GM18505 (cell line): ENCODE measurements around the gene TXN.

Experiments used
- ATAC-seq: cut with Tn5 transposase; IDR thresholded peaks from one replicate; pipeline ENCODE4 v1.9.1; 2021; ENCODE audit not compliant: unreplicated experiment
- POLR2A ChIP-seq: IDR thresholded peaks from 4 replicates; pipeline ENCODE4 v1.6.1; 2011; ENCODE audit warnings: borderline replicate concordance; ENCODE audit not compliant: insufficient read depth, insufficient read length; ENCODE audit errors: extremely low read depth

TXN gene

DNA sequence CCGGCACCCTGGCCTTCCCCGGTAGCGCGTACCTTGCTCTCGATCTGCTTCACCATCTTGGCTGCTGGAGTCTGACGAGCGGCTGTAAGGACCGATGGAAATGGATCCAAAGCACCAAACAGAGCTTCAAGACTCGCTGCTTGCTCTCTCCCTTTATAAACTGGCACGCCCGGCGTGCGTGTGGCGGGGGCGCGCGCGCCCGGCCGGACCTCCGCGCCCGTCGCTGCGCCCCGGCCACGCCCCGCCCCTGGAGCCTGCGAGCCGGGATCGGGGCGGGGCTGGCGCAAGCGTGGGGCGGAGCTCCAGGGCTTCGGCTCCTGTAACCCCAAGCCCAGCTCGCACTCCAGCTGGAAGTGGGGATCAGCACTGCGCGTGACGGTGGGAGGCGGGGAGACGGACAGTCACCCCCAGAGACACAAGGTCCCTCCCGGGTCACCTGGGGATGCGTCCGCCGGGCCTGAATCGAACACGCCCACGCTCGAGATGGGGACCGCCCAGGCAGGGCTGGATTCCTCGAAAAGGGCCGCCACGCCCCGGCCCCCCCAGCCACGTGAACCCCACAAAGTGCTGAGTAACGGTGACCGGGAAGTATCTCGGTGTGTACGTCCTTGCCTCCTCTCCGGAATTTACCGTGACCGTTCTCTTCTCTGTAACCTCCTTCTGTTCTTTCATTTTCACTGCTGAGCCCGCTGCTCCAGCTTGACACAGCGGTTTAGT lies at the start of gene TXN:
Gene TXN (minus strand): TSS at position 128 of the 717 bp plus-strand sequence. CDS start 72 bp downstream, at position 56.
- ATAC-seq: peak; percentile 69
- TF ChIP-seq POLR2A: peak; percentile 98

DNA sequence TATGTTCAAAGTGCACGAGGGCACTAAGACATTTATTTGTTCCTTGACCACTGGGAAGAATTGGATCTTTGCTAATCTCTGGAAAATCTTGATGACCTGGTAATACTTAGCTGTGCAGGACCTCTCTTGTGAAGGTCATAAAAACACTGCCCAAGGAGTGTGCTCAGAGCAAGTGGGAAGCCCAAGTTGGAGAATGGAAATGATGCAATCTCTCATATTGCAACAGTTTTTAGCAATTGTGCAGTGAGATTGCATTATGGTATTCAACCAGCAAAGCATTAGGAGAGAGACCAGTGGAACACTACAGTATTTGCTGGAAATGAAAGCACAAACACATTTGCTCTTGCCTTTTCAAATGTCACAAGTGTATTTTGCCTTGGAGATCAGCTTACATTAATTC lies 46.8 kb upstream of the TXN start:
- no peak for TF ChIP-seq POLR2A
- no peak for ATAC-seq

DNA sequence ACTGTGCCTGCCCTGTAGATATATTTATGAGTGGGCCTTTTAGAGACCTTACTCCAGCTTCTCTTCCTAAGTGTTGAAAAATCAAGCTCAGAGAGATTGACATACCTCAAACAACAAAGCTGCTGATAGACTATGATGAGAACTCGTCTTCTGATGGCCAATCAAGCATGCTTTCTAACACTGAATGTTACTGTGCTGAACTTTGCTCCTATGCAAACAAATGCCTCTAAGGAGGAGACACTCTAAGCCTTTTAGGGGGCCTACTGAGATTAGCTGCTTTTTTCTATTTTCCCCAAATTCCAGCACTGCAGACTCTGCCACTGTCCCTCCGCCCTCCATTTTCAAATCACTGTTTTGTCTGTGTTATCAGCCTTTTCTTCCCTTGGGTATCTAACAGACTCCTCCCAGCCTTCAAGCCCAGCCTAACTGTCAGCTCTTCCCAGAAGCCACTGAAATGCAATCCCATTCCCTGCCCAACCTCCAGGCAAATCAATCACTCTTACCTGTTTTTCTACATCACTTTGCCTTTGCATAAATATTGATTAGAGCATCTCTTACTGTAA lies 41.8 kb upstream of the TXN start:
- TF ChIP-seq POLR2A: no peak
- ATAC-seq: no peak

DNA sequence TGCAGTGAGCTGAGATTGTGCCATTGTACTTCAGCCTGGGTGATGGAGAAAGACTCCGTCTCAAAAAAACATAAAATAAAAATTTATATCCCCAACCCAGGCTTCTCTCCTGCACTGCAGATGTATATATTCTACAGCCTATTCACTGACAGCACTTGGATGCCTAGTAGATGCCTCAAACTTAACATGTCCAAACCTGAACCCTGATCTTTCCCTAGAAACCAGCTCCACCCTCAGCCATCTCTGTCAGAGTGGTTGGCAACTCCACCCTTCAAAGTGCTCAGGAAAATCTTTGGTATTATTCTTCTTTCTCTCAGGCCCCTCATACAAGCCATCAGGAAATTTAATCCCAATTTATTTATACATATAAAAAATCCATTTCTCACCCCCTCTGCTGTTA lies 36.9 kb upstream of the TXN start:
- TF ChIP-seq POLR2A: no peak
- ATAC-seq: no peak

DNA sequence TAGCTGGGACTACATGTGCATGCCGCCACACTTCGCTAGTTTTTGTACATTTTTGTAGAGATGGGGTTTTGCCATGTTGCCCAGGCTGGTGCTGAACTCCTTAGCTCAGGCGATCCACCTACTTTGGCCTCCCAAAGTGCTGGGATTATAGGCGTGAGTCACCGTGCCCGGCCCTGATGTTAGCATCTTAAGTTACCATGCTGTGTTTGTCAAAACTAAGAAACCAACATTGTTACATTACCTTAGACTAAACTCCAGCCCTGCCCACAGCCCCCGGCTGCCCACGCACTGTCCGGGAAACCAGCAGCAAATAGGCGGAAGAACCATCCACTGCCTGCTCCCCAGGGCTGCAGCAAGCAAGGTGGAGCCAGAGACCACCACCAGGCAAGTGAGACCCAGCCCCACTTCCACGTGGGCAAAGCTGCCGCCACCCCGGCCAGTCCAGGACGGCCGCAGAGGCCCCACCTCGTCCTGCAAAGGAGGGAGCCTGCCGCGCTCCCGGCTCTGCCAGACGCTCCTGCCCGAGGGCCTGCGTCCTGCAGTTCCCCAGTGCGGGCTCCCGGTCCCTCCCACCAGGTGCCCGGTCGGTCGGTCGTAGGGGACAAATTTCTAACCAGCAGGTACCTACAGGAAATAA lies 35.7 kb upstream of the TXN start:
- no peak for ATAC-seq

DNA sequence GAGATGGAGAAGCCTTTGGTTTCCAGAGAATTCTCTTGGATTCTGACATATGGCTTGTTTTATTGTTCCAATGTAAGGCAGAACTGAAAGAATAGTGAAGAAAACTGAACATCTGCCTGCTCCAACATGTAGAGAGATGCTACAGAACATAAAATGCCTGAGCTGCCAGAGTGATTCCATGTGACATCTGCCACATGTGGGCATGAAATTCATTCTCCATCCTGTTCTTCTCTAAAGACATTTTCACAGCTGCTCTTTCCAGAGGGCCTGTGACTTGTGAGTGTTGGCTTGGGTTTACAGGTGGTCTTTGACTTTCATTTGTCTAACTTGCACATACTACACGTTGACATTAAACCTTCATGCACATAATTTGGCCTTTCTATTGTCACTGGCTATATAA lies 33.7 kb upstream of the TXN start:
- no peak for TF ChIP-seq POLR2A
- no peak for ATAC-seq

More for the DNA sequence above, 35.7 kb upstream of the TXN start:
- TF ChIP-seq POLR2A: no peak

DNA sequence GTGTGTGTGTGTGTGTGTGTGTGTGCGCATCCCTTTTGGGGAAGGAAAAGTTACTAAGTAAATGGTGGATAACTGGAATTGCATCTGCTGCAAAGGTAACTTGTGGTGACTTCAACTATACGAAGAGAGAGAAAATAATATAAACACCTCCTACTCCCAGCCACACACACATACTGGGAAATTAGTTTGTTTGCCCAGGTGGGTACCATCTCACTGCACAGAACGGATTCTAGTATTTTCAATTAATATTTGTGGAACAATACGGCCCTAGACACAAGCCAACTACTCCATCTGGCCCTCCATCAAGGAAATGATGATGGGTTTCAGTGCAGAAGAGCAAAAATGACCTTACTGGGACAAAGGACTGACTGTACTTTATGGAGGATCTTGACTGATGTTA lies 32.2 kb upstream of the TXN start:
- TF ChIP-seq POLR2A: no peak
- no peak for ATAC-seq

DNA sequence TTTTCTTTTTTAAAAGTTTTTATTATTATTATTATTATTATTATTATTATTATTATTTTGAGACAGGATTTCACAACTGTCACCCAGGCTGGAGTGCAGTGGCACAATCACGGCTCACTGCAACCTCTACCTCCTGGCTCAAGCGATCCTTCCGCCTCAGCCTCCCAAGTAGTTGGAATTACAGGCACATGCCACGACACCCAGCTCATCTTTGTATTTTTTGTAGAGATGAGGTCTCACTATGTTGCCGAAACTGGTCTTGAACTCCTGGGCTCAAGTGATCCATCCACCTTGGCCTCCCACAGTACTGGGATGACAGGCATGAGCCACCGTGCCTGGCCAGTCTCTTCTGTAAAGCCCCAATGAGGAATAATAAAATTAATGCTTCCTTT lies 31.0 kb upstream of the TXN start:
- no peak for TF ChIP-seq POLR2A
- ATAC-seq: no peak

DNA sequence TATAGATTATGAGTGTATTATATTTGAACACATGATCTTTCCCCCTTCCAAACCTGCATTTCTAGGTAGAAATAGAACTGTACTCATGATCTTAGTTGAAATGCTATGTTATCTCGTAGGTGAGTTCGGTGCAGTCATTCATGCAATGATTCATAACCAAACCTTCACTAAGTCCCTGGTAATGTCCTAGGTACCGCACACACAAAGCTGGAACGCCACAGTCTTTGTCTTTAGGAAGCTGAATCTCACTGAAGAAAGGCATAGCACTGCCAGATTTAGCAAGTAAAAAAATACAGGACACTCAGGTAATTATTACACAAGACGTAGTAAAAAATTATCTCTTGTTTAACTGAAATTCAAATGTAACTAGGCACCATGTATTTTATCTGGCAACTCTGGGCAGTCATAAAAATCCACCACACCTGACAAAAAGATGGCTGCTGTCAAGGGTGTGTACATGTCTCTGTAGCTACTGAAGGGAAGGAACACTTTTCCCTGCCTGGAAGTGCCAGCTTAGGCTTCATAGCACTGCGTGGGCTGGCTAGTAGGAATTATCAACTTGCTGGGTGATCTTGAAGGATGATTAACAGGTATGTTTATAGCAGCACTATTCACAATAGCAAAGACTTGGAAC lies 28.0 kb upstream of the TXN start:
- no peak for ATAC-seq
- TF ChIP-seq POLR2A: no peak

DNA sequence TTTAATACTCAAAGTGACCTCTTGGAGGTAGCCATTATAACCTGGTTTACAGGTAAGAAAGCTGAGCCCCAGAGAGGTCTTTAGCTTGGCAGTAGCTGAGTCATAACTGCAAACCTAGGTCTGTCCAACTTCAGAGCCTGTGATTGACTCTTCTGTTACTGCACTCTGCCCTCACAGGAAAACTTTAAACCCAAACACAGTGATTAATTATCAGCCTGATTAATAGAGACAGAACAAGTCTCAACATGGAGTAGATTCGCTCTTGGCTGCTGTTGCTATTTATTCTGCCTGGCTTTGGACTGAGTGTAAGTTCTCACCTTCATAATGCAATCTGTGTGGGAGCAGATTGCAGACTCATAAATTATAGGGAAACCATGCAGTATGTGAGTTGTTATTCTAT lies 27.4 kb upstream of the TXN start:
- no peak for ATAC-seq

DNA sequence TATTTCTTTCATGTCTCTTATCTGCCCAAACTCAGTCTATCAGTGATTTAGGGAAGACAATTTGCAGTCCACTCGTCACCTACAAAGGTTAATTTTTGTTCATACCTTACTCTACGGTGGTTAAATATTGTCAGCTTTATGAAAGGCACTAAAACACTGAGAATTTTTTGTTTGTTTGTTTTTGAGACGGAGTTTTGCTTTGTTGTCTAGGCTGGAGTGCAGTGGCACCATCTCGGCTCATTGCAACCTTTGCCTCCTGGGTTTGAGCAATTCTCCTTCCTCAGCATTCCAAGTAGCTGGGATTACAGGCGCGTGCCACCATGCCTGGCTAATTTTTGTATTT lies 26.4 kb upstream of the TXN start:
- no peak for ATAC-seq
- no peak for TF ChIP-seq POLR2A

More for the DNA sequence above, 27.4 kb upstream of the TXN start:
- TF ChIP-seq POLR2A: no peak

DNA sequence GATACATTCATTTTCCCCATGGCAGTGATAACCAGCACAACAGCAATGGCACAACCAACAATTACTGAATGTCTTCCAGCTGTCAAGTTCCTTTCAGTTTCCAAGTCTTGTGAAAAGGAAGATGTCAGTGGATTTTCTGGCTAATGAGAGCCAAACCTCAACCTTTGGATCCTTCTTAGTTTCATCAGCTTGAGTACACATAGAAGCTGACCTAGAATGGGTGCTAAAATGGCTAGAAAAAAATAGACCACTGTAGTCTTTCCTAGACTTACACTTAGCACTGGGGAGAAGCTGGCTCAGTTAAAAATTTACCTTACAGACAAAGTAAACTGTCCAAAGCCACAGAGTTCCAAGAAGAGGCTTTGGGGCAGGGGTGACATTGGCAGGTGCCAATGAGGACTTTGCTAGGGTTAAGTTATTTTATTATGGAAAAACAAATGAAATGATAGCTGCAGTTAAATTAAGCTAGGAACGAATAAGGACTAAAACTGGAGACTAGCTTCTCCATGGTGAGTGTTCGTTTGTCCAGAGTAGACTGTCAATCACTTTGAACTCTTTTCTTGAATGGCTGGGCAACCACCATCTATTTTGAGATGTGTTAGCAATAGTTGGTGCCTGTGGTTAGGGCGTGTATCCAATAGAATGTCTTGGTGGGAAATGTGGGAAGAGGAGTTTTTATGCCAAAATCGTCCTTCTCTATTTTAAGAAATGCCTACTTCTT lies 25.9 kb upstream of the TXN start:
- ATAC-seq: no peak
- TF ChIP-seq POLR2A: no peak

DNA sequence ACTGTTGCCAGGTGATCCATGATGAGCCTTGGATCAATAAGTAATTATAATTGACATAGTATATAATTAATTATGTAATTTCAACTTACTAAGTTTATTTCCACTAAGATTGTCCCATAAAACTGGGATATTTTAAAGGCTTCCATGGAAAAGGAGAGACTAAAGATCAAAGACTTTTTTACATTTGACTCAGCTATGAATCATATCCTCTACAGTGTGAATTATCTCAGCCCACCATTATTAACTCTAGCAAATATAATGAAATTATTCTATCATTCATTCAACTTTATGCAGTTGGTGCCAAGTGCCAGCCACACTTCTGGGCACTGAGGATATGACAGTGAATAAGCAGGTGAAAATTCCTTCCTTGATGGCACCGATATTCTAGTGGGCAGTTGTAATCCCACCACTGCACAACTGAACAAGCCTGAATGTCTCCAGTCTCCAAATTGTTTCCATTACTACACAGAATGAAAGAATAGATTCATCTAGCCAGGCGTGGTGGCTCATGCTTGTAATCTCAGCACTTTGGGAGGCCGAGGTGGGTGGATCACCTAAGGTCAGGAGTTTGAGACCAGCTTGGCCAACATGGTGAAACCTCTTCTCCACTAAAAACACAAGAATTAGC lies 21.9 kb upstream of the TXN start:
- ATAC-seq: no peak
- no peak for TF ChIP-seq POLR2A
